ELF-1 (cell line): Measurements from ENCODE around the gene HMGN3.
A peak's percentile ranks its signal among the peaks of the same experiment; 100 is the strongest.

ENCODE experiments used
- DNase-seq: peaks from one replicate; pipeline ENCODE4 v3.0.0-alpha.2; 2016; ENCODE audit warnings: low read depth, low spot score

HMGN3 gene

DNA sequence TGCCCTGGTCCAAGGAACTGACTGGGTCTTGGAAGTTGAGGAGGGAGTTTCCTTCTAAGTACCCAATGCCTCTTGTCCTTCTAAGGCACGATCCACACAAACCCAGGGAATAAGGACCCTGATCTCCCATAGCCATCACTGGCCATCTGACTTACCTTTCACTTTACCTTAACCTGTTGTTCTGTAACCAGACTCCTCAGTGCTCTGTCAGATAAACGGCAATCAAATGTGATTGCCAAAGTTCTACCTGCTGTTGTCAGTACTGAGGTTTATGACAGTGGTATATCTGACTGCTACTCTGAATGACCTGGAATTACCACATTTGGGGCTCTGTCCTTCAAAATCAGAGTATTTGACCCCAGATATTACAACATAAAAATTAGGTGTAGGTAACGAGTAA is 49.8 kb downstream of the HMGN3 start:
- DNase-seq = no peak

DNA sequence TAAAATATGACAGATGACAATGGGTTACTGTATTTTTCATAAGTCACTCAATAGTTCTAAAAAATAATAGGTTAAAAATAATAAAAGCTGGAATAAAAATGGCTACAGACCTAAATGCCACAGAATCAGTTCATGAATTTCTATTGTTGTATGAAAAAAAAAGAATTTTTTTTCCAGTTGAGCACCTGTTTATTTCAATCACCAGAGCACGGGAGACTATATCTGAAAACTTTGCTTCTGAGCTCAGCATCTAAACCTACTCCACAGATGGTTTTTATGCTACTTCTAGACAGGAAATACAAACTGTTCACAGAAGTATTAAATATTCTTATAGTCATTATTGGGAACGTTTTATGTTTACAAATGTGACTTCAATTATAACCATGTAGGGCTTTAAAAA is 50.4 kb downstream of the HMGN3 start:
- no peak for DNase-seq

- no peak for DNase-seq
Measured at GRCh38 chr6:79180052-79180451, 54.4 kb downstream of the HMGN3 start.

DNA sequence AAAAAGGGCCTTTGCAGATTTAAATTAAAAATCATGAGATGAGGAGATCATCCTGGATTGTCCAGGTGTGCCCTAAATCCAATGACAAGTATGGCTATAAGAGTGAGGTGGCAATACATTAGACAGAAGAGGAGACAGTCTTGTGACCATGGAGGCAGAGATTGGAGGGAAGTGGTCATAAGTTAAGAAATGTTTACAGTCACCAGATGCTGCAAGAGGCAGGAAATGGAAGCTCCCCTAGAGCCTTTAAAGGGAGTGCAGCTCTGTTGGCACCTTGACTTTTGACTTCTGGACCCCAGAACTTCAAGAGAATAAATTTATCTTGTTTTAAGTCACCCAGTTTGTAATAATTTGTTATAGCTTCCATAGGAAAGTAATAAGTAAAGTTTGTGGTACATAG is 61.1 kb downstream of the HMGN3 start:
- DNase-seq = no peak

- DNase-seq = no peak
Measured at GRCh38 chr6:79170959-79171358, 63.5 kb downstream of the HMGN3 start.

GRCh38 chr6:79170431-79170830 is 64.1 kb downstream of the HMGN3 start:
- DNase-seq = no peak

DNA sequence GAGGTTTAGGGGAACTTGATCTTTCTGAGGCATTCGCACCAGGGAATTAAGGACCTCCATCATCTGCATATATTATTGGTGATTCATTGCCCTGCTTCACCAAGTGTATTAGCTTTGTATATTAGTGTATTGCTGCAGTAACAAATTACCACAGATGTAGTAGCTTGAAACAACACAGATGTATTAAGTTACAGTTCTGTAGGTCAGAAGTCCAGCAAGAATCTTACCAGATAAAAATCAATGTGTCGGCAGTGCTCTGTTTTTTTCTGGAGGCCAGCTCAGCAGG is 65.8 kb downstream of the HMGN3 start:
- DNase-seq = no peak

- DNase-seq = no peak
Measured at GRCh38 chr6:79167931-79168694, 66.4 kb downstream of the HMGN3 start.

- DNase-seq = no peak
Measured at GRCh38 chr6:79159846-79160245, 74.6 kb downstream of the HMGN3 start.

DNA sequence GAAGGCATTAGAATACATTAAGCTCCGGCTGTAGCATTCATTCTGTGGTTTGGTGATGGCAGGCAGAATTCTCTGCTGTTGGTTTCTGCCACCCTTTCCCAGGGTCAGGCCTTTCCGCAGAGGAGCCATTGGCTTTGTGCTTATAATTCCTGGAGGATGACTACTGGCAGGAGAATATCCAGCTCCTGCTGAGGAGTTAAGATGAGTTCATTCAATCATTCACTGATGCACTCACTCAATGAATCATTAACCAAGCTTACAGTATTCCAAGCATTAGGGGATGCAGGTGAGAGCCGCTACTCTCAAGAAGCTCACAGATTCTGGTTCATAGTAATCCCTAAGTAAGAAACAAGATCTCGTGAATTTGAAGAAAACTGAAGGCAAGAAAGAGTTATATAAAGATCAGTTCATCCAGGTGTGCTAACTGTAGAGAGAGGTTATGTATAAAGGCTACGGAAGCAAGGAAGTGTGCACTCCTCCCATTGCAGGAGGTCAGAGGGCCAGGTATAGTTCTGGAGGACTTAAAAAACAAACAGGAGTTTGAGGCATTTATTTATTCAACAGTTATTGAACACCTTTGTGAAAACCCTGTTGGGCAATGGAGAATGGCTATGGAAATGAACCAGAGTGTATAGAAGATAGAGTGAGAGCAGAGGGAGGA is 75.5 kb downstream of the HMGN3 start:
- no peak for DNase-seq

DNA sequence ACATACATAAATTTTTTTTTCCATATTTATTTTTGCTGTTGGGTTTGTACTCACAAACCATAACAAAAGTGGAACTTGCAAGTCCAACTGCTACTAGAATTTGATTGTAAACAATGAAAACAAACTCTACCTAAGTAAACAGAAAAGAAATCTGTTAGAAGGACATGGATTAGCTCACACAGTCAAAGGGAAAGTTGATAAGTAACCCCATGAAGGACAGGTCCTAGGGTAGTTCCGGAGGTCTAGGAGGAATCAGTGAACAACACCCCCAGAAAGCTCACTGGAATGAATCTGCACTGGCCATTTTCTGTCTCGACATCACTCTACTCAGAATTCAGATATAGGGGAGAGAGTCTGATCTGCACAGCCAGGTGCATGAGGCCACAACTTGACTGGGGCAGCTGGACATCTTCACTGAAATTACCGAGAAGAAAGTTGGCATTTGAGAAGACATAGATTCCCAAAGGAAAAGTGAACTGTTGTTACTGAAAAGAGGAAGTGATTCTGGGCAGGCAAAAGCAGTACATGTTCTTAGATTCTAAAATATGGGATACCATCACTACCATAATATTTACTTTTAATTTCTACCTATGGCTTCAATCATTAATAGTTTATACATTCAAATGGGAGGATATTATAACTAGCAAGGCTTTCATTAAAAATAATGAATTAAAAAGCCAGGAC is 76.4 kb downstream of the HMGN3 start:
- no peak for DNase-seq

- peak; percentile 84 for DNase-seq
Measured at GRCh38 chr6:79152269-79152737, 82.2 kb downstream of the HMGN3 start.
